Sigmoid colon (tissue), 7 donors: ENCODE data around the gene AMT. TPM values are rescaled to one million over a fixed set of nuclear protein-coding genes. Genes with fewer than 3 reads are reported as not detected.
A peak's percentile ranks its signal among the peaks of the same experiment; 100 is the strongest.

Experiments used
- DNase-seq: peaks from one replicate; pipeline ENCODE4 v3.0.0-alpha.2; 2019
- H3K27ac ChIP-seq, 4 donors: fragments of 200-600 bp; sonication (generic); one replicate each; pipeline ENCODE4 v1.5.1; 2016 to 2019; ENCODE audit warnings: mild to moderate bottlenecking in 1 of 4
- H3K27me3 ChIP-seq, 3 donors: fragments of 200-600 bp; sonication (generic); one replicate each; pipeline ENCODE4 v1.5.1; 2019; ENCODE audit warnings: mild to moderate bottlenecking in 1 of 3
- H3K36me3 ChIP-seq, 4 donors: fragments of 200-600 bp; sonication (generic); one replicate each; pipeline ENCODE4 v1.5.1; 2016 to 2019
- H3K4me1 ChIP-seq, 4 donors: fragments of 200-600 bp; sonication (generic); one replicate each; pipeline ENCODE4 v1.5.1; 2017 to 2019
- H3K4me3 ChIP-seq, 4 donors: fragments of 200-600 bp; sonication (generic); one replicate each; pipeline ENCODE4 v1.5.1; 2017 to 2019; ENCODE audit warnings: mild to moderate bottlenecking in 2 of 4, moderate library complexity in 1 of 4
- H3K9me3 ChIP-seq, 4 donors: fragments of 200-600 bp in 3 of 4; sonication (generic) in 3 of 4; one replicate each; pipeline versions ENCODE4 v1.5.1 to v1.6.1; 2013 to 2019
- EP300 ChIP-seq, 4 donors: sonication (generic); formaldehyde crosslinking; IDR thresholded peaks; one replicate each; pipeline ENCODE4 v1.6.1; 2017; ENCODE audit warnings: antibody characterized with exemption in 4 of 4
- POLR2A ChIP-seq, 2 donors: fragments of 450-650 bp; IDR thresholded peaks; one replicate each; pipeline ENCODE4 v1.6.1; 2016; ENCODE audit warnings: antibody characterized with exemption in 2 of 2, mild to moderate bottlenecking in 2 of 2, moderate library complexity in 2 of 2
- POLR2AphosphoS5 ChIP-seq, 4 donors: sonication (generic); formaldehyde crosslinking; IDR thresholded peaks; one replicate each; pipeline ENCODE4 v1.6.1; 2017; ENCODE audit warnings: antibody characterized with exemption in 4 of 4
- WGBS, 2 donors: extraction: QIAGEN DNeasy Blood & Tissue Kit; methylation state at CpG; one replicate each; pipeline ENCODE4 v1.1.7; 2013; 5-methylcytosine and 5-hydroxymethylcytosine counted together
- intact Hi-C: fragments of 100-400 bp; cut with DNase I; formaldehyde crosslinking; loops from one replicate; pipeline ENCODE4 v1.15.1; 2023
- polyA plus RNA-seq, 3 donors: library from polyadenylated mRNA; stranded (reverse); fragments of 200-250 nt; gene quantifications; one replicate each; pipeline ENCODE4 v1.2.3, GENCODE V29; 2013
- total RNA-seq, 4 donors: library from RNA; depleted of rRNA; stranded (reverse); fragments of >200 nt; gene quantifications; one replicate each; pipeline ENCODE4 v1.1.0, GENCODE V29; 2016
- TF ChIP-seq, protein P1 (sequence below), 4 experiments: fragments of 450-650 bp in 3 of 4; fragments of 200-600 bp in 1 of 4; IDR thresholded peaks; one replicate each; pipeline ENCODE4 v1.5.1; 2016 to 2019; ENCODE audit warnings: antibody characterized with exemption in 4 of 4, mild to moderate bottlenecking in 3 of 4, moderate library complexity in 2 of 4
- donor health status: healthy with polysubstance abuse.
- donor health status: Bipolar disorder and iron deficiency.
- donor health status: healthy.

The AMT gene
- total RNA-seq (10 to 100 TPM in 1 of 4 donors, 1 to 10 TPM in 3; 3.1 to 16.1 (median 4.6) TPM), polyA plus RNA-seq (10 to 100 TPM; 11.5 to 12.0 (median 11.8) TPM)

DNA sequence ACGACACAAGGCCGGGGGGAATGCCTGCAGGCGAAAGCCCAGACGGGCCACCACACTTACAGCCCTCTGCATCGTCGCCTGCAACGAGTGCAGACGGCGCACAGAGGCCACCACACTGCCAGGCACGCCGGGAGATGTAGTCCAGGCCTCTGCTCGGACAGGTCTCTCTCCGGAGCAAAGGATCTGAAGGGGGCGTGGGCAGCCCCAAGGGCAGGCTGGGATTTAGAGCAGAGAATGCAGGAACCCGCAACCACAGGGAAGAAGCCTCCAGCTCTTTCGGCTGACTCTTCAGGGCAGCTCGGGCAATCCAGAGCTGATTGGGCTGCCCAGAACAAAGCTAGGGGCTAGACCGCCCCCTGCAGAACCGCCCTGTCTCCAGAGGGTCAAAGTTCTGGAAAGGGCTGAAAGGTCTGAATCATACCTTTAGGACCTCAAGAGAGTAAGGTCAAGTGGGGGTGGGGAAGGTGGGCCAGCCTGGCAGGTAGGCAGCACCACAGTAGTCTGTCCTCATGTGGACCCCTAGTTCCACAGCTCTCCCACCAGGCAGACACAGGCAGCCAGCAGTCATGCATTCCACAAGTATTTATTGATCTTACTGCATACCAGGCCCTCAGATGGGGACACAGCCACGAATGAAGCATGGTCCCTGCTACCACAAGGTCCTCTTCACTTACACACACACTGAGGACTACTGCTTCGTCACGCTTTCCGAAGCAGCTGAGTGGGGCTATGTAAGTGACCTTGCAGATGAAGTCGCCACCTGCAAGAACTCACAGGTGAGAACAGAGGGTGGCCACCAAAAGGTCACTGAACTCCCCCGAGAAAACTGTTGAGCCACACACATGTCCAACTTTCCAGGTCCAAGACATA is at the start of gene AMT:
Gene AMT, minus strand, starts transcription at position 95 of the 870 bp plus-strand sequence. Its CDS starts 23 bp downstream, at position 72.
- TF ChIP-seq, protein P1, sequence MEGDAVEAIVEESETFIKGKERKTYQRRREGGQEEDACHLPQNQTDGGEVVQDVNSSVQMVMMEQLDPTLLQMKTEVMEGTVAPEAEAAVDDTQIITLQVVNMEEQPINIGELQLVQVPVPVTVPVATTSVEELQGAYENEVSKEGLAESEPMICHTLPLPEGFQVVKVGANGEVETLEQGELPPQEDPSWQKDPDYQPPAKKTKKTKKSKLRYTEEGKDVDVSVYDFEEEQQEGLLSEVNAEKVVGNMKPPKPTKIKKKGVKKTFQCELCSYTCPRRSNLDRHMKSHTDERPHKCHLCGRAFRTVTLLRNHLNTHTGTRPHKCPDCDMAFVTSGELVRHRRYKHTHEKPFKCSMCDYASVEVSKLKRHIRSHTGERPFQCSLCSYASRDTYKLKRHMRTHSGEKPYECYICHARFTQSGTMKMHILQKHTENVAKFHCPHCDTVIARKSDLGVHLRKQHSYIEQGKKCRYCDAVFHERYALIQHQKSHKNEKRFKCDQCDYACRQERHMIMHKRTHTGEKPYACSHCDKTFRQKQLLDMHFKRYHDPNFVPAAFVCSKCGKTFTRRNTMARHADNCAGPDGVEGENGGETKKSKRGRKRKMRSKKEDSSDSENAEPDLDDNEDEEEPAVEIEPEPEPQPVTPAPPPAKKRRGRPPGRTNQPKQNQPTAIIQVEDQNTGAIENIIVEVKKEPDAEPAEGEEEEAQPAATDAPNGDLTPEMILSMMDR (IDR thresholded peaks at IDR 0.05): no peak
- peak in 2 of 4 donors; percentile 23 to 30 for TF ChIP-seq POLR2AphosphoS5 (IDR thresholded peaks at IDR 0.05)
- H3K27ac ChIP-seq: peak within 1 kb of the TSS; percentile 15 to 63 (median 42)
- no peaks in the 10 kb centered on the region for H3K27me3 ChIP-seq
- H3K36me3 ChIP-seq: peaks cover 0 to 42% (median 10%) of the 10 kb centered on the region in 4 donors
- intact Hi-C loops: no loop called here
- peak within 1 kb of the TSS; percentile 26 to 44 (median 39) for H3K4me3 ChIP-seq
- no peak for DNase-seq
- WGBS, 2 donors: 29 to 46% methylated on average over 25 of the region's 25 CpGs
- H3K4me1 ChIP-seq: peaks cover 0 to 20% (median 17%) of the 10 kb centered on the region in 4 donors
- H3K9me3 ChIP-seq: no peaks in the 10 kb centered on the region

DNA sequence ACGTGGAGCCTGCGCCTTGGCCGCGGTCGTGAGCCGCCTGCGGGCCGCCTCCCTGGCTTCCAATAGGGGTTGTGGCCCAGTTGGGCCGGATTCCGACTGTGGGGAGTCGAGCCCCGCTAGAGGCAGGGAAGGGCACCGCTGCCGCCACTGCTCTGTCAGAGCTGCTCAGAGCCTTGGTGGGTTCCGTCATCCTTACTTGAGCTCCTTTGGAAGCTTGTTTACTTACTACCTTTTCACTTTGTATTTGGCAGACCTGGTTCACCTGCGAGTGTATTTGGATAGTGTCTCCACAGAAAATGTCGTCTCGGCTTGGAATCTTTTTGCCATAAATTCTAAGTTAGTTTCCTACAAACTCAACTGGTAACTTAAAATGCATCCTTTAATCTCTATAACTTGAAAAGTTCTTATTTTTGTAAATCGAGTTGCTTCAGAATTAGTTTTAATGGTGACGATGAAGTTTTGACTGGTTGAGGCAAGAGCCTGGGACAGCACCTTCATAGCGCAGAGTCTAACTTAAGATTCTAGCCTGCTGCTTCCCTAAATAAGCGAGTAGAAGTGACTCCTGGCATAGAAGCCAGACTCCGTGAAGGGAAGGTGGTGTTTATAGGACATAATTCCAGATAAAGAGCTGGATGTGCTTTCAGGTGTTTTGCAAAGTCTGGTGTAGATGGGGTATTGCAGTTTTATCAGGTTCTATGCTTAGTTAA is 48.6 kb upstream of the AMT start:
- intact Hi-C loops: loop anchor here (1.0 to 5.0 kb wide), 2 partner anchors 41 to 42 kb away; partner anchors contain the start of gene NICN1
- Histone ChIP-seq H3K4me1 (peaks cover 0 to 44% (median 37%) of the 10 kb centered on the region in 4 donors), H3K9me3 (no peaks in the 10 kb centered on the region), H3K4me3 (peak overlapping the region; percentile 76 to 88 (median 86)), H3K36me3 (no peaks in the 10 kb centered on the region), H3K27me3 (no peaks in the 10 kb centered on the region), H3K27ac (peak overlapping the region; percentile 97 to 100 (median 98))
- no peak for DNase-seq
- 2 to 4% methylated on average over 23 of the region's 23 CpGs for WGBS, 2 donors
- no peak for TF ChIP-seq POLR2AphosphoS5 (IDR thresholded peaks at IDR 0.05)
- no peak for TF ChIP-seq EP300 (IDR thresholded peaks at IDR 0.05)
- TF ChIP-seq POLR2A (IDR thresholded peaks at IDR 0.05): no peak
- TF ChIP-seq, protein P1 (IDR thresholded peaks at IDR 0.05): no peak

GRCh38 chr3:49469936-49470713 is 47.9 kb upstream of the AMT start, which contains the start of gene DAG1:
Gene DAG1, plus strand, starts transcription at chr3:49470267. Its CDS starts 40,268 bp downstream, at chr3:49510535.
- Histone ChIP-seq H3K27me3 (no peaks in the 10 kb centered on the region), H3K36me3 (no peaks in the 10 kb centered on the region), H3K27ac (peak within 1 kb of the TSS; percentile 97 to 100 (median 98)), H3K4me3 (peak within 1 kb of the TSS; percentile 76 to 88 (median 86)), H3K4me1 (peaks cover 0 to 44% (median 36%) of the 10 kb centered on the region in 4 donors), H3K9me3 (no peaks in the 10 kb centered on the region)
- 1% methylated on average over 108 of the region's 108 CpGs for WGBS, 2 donors
- peak; percentile 99 for DNase-seq
- TF ChIP-seq, protein P1 (IDR thresholded peaks at IDR 0.05): no peak
- TF ChIP-seq POLR2A (IDR thresholded peaks at IDR 0.05) (peak; percentile 21 to 56), POLR2AphosphoS5 (IDR thresholded peaks at IDR 0.05) (peak; percentile 72 to 92 (median 89))
- intact Hi-C loops: loop anchor here (1.0 to 5.0 kb wide), 4 partner anchors 41 to 113 kb away; partner anchors contain the start of genes GPX1, NICN1 and TCTA
